ENCODE data around the gene CEP104. TPM values are rescaled to one million over a fixed set of nuclear protein-coding genes. Genes with fewer than 3 reads are reported as not detected.

The CEP104 gene
- total and polyA plus RNA-seq, 7 experiments from 2014 or later: 12.7 to 68.0 (median 44.5) TPM

GRCh38 chr1:3788756-3789420 lies 68.1 kb downstream of the CEP104 start:
- Mint-ChIP-seq H3K4me1 (peaks cover 6 to 41% (median 28%) of the 10 kb centered on the region in 7 donors), H3K9me3 (no peaks in the 10 kb centered on the region), H3K27me3 (no peaks in the 10 kb centered on the region), H3K27ac (peak overlapping the region in 1 of 9 donors; percentile 17), H3K4me3 (no peak overlapping the region), H3K36me3 (peaks cover 0 to 25% (median 5%) of the 10 kb centered on the region in 5 donors)
- DNase-seq (no peak), ATAC-seq (no peak)
- Histone ChIP-seq H3K4me3 (ENCODE audit: low read length) (no peak overlapping the region), H3K36me3 (ENCODE audit: control insufficient read depth in 2 of 3, insufficient read depth in 3 of 3, low read length in 3 of 3) (peaks cover 0 to 76% (median 0%) of the 10 kb centered on the region in 3 experiments), H3K27ac (ENCODE audit: low read depth, low read length) (no peak overlapping the region), H3K4me1 (ENCODE audit: control insufficient read depth in 2 of 2, insufficient read depth in 2 of 2, low read length in 2 of 2) (peaks cover 0 to 19% of the 10 kb centered on the region in 2 donors), H3K9me3 (ENCODE audit: control insufficient read depth in 2 of 3, low read length in 3 of 3) (no peaks in the 10 kb centered on the region), H3K27me3 (ENCODE audit: control insufficient read depth in 2 of 2, insufficient read depth in 2 of 2, low read length in 2 of 2) (no peaks in the 10 kb centered on the region)
- ChIA-PET POLR2A (no interaction called here), CTCF (no interaction called here)
- intact Hi-C loops (cut with micrococcal nuclease): no loop called here

- no peak for DNase-seq
- H3K27ac ChIP-seq (ENCODE audit: low read depth, low read length): no peak overlapping the region
Measured at GRCh38 chr1:3787745-3788605, 69.0 kb downstream of the CEP104 start.

GRCh38 chr1:3787349-3787715 lies 69.7 kb downstream of the CEP104 start:
- DNase-seq: peak in 1 of 9 donors; percentile 38
- Mint-ChIP-seq H3K4me1 (peaks cover 6 to 29% (median 15%) of the 10 kb centered on the region in 7 donors), H3K36me3 (peaks cover 0 to 28% (median 5%) of the 10 kb centered on the region in 5 donors), H3K27ac (peak overlapping the region in 2 of 9 donors; percentile 32 to 38), H3K27me3 (no peaks in the 10 kb centered on the region), H3K9me3 (no peaks in the 10 kb centered on the region), H3K4me3 (no peak overlapping the region)
- H3K36me3 ChIP-seq (ENCODE audit: control insufficient read depth in 2 of 3, insufficient read depth in 3 of 3, low read length in 3 of 3): peaks cover 0 to 88% (median 0%) of the 10 kb centered on the region in 3 experiments
- ChIA-PET POLR2A (no interaction called here), CTCF (no interaction called here)
- H3K4me1 ChIP-seq (ENCODE audit: control insufficient read depth in 2 of 2, insufficient read depth in 2 of 2, low read length in 2 of 2): peaks cover 0 to 15% of the 10 kb centered on the region in 2 donors
- no peaks in the 10 kb centered on the region for H3K9me3 ChIP-seq (ENCODE audit: control insufficient read depth in 2 of 3, low read length in 3 of 3)
- H3K4me3 ChIP-seq (ENCODE audit: low read length): no peak overlapping the region
- intact Hi-C loops (cut with micrococcal nuclease): no loop called here
- peak; percentile 71 for ATAC-seq
- no peaks in the 10 kb centered on the region for H3K27me3 ChIP-seq (ENCODE audit: control insufficient read depth in 2 of 2, insufficient read depth in 2 of 2, low read length in 2 of 2)
- no peak overlapping the region for H3K27ac ChIP-seq (ENCODE audit: low read depth, low read length)

More at GRCh38 chr1:3787745-3788605, 69.0 kb downstream of the CEP104 start:
- ChIA-PET POLR2A (no interaction called here), CTCF (no interaction called here)
- H3K27me3 Mint-ChIP-seq: no peaks in the 10 kb centered on the region
- intact Hi-C loops (cut with micrococcal nuclease): no loop called here
- no peak overlapping the region for H3K4me3 Mint-ChIP-seq
- peaks cover 6 to 32% (median 19%) of the 10 kb centered on the region in 7 donors for H3K4me1 Mint-ChIP-seq
- peak overlapping the region in 1 of 9 donors; percentile 38 for H3K27ac Mint-ChIP-seq
- peaks cover 0 to 81% (median 0%) of the 10 kb centered on the region in 3 experiments for H3K36me3 ChIP-seq (ENCODE audit: control insufficient read depth in 2 of 3, insufficient read depth in 3 of 3, low read length in 3 of 3)
- peaks cover 0 to 28% (median 5%) of the 10 kb centered on the region in 5 donors for H3K36me3 Mint-ChIP-seq
- H3K4me1 ChIP-seq (ENCODE audit: control insufficient read depth in 2 of 2, insufficient read depth in 2 of 2, low read length in 2 of 2): peaks cover 0 to 15% of the 10 kb centered on the region in 2 donors
- ATAC-seq: no peak
- no peaks in the 10 kb centered on the region for H3K9me3 ChIP-seq (ENCODE audit: control insufficient read depth in 2 of 3, low read length in 3 of 3)
- no peaks in the 10 kb centered on the region for H3K9me3 Mint-ChIP-seq
- H3K4me3 ChIP-seq (ENCODE audit: low read length): no peak overlapping the region
- H3K27me3 ChIP-seq (ENCODE audit: control insufficient read depth in 2 of 2, insufficient read depth in 2 of 2, low read length in 2 of 2): no peaks in the 10 kb centered on the region

GRCh38 chr1:3786468-3787348 lies 70.3 kb downstream of the CEP104 start:
- Mint-ChIP-seq H3K4me1 (peaks cover 5 to 24% (median 9%) of the 10 kb centered on the region in 7 donors), H3K9me3 (no peaks in the 10 kb centered on the region), H3K36me3 (peaks cover 0 to 34% (median 5%) of the 10 kb centered on the region in 5 donors), H3K27me3 (no peaks in the 10 kb centered on the region), H3K27ac (peak overlapping the region in 1 of 9 donors; percentile 43), H3K4me3 (no peak overlapping the region)
- DNase-seq (no peak), ATAC-seq (no peak)
- intact Hi-C loops (cut with micrococcal nuclease): no loop called here
- Histone ChIP-seq H3K4me3 (ENCODE audit: low read length) (no peak overlapping the region), H3K27me3 (ENCODE audit: control insufficient read depth in 2 of 2, insufficient read depth in 2 of 2, low read length in 2 of 2) (no peaks in the 10 kb centered on the region), H3K27ac (ENCODE audit: low read depth, low read length) (no peak overlapping the region), H3K36me3 (ENCODE audit: control insufficient read depth in 2 of 3, insufficient read depth in 3 of 3, low read length in 3 of 3) (peaks cover 0 to 90% (median 3%) of the 10 kb centered on the region in 3 experiments), H3K9me3 (ENCODE audit: control insufficient read depth in 2 of 3, low read length in 3 of 3) (no peaks in the 10 kb centered on the region), H3K4me1 (ENCODE audit: control insufficient read depth in 2 of 2, insufficient read depth in 2 of 2, low read length in 2 of 2) (peaks cover 0 to 15% of the 10 kb centered on the region in 2 donors)
- POLR2A ChIA-PET: no interaction called here
- CTCF ChIA-PET: no interaction called here

- Mint-ChIP-seq H3K27ac (no peak overlapping the region), H3K9me3 (no peaks in the 10 kb centered on the region), H3K27me3 (no peaks in the 10 kb centered on the region), H3K4me1 (peaks cover 5 to 19% (median 9%) of the 10 kb centered on the region in 7 donors), H3K4me3 (no peak overlapping the region), H3K36me3 (peaks cover 0 to 42% (median 5%) of the 10 kb centered on the region in 5 donors)
- no peak for DNase-seq
- H3K9me3 ChIP-seq (ENCODE audit: control insufficient read depth in 2 of 3, low read length in 3 of 3): no peaks in the 10 kb centered on the region
- POLR2A ChIA-PET: no interaction called here
- H3K27ac ChIP-seq (ENCODE audit: low read depth, low read length): no peak overlapping the region
- CTCF ChIA-PET: no interaction called here
- peaks cover 10 to 100% (median 13%) of the 10 kb centered on the region in 3 experiments for H3K36me3 ChIP-seq (ENCODE audit: control insufficient read depth in 2 of 3, insufficient read depth in 3 of 3, low read length in 3 of 3)
- H3K4me1 ChIP-seq (ENCODE audit: control insufficient read depth in 2 of 2, insufficient read depth in 2 of 2, low read length in 2 of 2): peaks cover 0 to 15% of the 10 kb centered on the region in 2 donors
- H3K27me3 ChIP-seq (ENCODE audit: control insufficient read depth in 2 of 2, insufficient read depth in 2 of 2, low read length in 2 of 2): no peaks in the 10 kb centered on the region
- intact Hi-C loops (cut with micrococcal nuclease): no loop called here
- no peak overlapping the region for H3K4me3 ChIP-seq (ENCODE audit: low read length)
- ATAC-seq: no peak
Measured at GRCh38 chr1:3785456-3786157, 71.4 kb downstream of the CEP104 start.

GRCh38 chr1:3785045-3785444 lies 72.0 kb downstream of the CEP104 start:
- no peak for DNase-seq
- POLR2A ChIA-PET: no interaction called here
- no peak overlapping the region for H3K4me3 Mint-ChIP-seq

More at GRCh38 chr1:3785045-3785444, 72.0 kb downstream of the CEP104 start:
- Mint-ChIP-seq H3K9me3 (no peaks in the 10 kb centered on the region), H3K27me3 (no peaks in the 10 kb centered on the region), H3K27ac (no peak overlapping the region), H3K4me1 (peaks cover 5 to 19% (median 9%) of the 10 kb centered on the region in 7 donors), H3K36me3 (peaks cover 5 to 47% (median 6%) of the 10 kb centered on the region in 5 donors)
- no peaks in the 10 kb centered on the region for H3K27me3 ChIP-seq (ENCODE audit: control insufficient read depth in 2 of 2, insufficient read depth in 2 of 2, low read length in 2 of 2)
- H3K4me3 ChIP-seq (ENCODE audit: low read length): no peak overlapping the region
- CTCF ChIA-PET: no interaction called here
- no peaks in the 10 kb centered on the region for H3K9me3 ChIP-seq (ENCODE audit: control insufficient read depth in 2 of 3, low read length in 3 of 3)
- H3K36me3 ChIP-seq (ENCODE audit: control insufficient read depth in 2 of 3, insufficient read depth in 3 of 3, low read length in 3 of 3): peaks cover 15 to 100% (median 17%) of the 10 kb centered on the region in 3 experiments
- ATAC-seq: no peak
- H3K27ac ChIP-seq (ENCODE audit: low read depth, low read length): no peak overlapping the region
- peaks cover 0 to 15% of the 10 kb centered on the region in 2 donors for H3K4me1 ChIP-seq (ENCODE audit: control insufficient read depth in 2 of 2, insufficient read depth in 2 of 2, low read length in 2 of 2)
- intact Hi-C loops (cut with micrococcal nuclease): no loop called here
